ENCODE data around the gene FOXJ3. TPM values are rescaled to one million over a fixed set of nuclear protein-coding genes. Genes with fewer than 3 reads are reported as not detected.

The FOXJ3 gene
- total RNA-seq, 1 experiment from 2014 or later: 51.4 TPM

DNA sequence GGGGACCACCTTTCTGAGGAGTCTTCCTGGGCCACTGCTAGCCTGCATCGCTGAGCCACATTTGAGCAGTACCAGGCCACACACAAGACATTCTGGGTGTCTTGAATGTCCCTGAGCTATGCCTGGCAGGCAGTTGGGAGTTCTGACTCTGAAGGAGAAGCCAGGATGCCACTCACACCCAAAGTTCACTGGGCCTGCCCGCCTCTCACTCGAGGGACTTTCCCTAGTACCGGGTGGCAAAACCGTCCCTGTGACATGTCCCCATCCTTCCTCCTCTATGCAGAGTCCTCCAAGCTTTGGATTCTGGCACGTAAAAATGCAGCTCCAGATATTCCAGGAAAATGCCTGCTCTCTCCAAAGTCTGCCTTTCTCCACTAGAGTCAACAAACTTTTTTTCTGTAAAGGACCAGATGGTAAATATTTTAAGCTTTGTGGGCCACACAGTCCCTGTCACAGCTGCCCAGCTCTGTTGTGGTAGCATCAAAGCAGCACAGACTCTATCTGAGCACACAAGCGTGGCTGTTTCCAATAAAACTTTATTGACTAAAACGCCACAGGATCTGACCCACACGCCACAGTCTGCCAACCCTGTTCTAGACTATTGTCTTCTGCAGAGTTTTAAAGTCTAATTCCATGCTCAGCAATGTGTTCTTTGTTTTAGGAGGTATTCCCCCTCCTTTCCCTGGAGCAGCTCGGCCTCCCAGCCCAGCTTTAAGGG, 201.1 kb downstream of the FOXJ3 start:
- Mint-ChIP-seq H3K4me1 (ENCODE audit: low read depth, unreplicated experiment) (no peaks in the 10 kb centered on the region), H3K36me3 (ENCODE audit: insufficient read depth, unreplicated experiment) (no peaks in the 10 kb centered on the region), H3K27ac (ENCODE audit: unreplicated experiment) (no peak overlapping the region), H3K4me3 (ENCODE audit: low read depth, unreplicated experiment) (no peak overlapping the region), H3K9me3 (ENCODE audit: low read depth, unreplicated experiment) (no peaks in the 10 kb centered on the region), H3K27me3 (ENCODE audit: unreplicated experiment) (peaks cover 61% of the 10 kb centered on the region)
- BruUV-seq (replicated peaks): no TSS peak
- DNase-seq: no peak
- intact Hi-C loops (cut with micrococcal nuclease; ENCODE audit: unreplicated experiment): no loop called here
- CTCF ChIA-PET: no interaction called here
- TF ChIP-seq, protein P1, sequence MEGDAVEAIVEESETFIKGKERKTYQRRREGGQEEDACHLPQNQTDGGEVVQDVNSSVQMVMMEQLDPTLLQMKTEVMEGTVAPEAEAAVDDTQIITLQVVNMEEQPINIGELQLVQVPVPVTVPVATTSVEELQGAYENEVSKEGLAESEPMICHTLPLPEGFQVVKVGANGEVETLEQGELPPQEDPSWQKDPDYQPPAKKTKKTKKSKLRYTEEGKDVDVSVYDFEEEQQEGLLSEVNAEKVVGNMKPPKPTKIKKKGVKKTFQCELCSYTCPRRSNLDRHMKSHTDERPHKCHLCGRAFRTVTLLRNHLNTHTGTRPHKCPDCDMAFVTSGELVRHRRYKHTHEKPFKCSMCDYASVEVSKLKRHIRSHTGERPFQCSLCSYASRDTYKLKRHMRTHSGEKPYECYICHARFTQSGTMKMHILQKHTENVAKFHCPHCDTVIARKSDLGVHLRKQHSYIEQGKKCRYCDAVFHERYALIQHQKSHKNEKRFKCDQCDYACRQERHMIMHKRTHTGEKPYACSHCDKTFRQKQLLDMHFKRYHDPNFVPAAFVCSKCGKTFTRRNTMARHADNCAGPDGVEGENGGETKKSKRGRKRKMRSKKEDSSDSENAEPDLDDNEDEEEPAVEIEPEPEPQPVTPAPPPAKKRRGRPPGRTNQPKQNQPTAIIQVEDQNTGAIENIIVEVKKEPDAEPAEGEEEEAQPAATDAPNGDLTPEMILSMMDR (IDR thresholded peaks at IDR 0.05; ENCODE audit: unreplicated experiment): no peak

DNA sequence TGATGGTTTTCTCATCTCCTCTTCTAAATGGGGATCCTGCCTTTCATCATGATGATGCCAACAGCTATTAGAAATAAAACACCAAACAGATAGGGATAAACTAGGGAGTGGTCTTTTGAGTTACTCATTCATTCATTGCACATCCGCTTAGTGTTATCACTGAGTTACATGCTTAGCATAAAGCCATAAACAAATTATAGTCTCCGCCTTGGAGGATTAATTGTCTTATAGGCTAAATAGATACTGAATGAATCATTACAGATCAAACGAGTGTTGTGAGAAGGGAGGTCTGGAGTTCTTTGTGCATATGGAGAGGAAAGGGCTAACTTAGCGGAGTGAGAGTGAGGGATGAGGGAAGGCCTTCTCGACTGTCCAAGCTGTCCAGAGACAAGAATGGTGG, 201.6 kb downstream of the FOXJ3 start:
- Mint-ChIP-seq H3K4me1 (ENCODE audit: low read depth, unreplicated experiment) (no peaks in the 10 kb centered on the region), H3K4me3 (ENCODE audit: low read depth, unreplicated experiment) (no peak overlapping the region), H3K27ac (ENCODE audit: unreplicated experiment) (no peak overlapping the region), H3K9me3 (ENCODE audit: low read depth, unreplicated experiment) (no peaks in the 10 kb centered on the region), H3K36me3 (ENCODE audit: insufficient read depth, unreplicated experiment) (no peaks in the 10 kb centered on the region), H3K27me3 (ENCODE audit: unreplicated experiment) (peaks cover 66% of the 10 kb centered on the region)
- intact Hi-C loops (cut with micrococcal nuclease; ENCODE audit: unreplicated experiment): no loop called here
- TF ChIP-seq, protein P1 (IDR thresholded peaks at IDR 0.05; ENCODE audit: unreplicated experiment): no peak
- BruUV-seq (replicated peaks): no TSS peak
- CTCF ChIA-PET: no interaction called here
- DNase-seq: no peak

GRCh38 chr1:42130061-42130660, 204.9 kb downstream of the FOXJ3 start:
- H3K27me3 Mint-ChIP-seq (ENCODE audit: unreplicated experiment): peaks cover 69% of the 10 kb centered on the region
- no peak for DNase-seq
- H3K4me1 Mint-ChIP-seq (ENCODE audit: low read depth, unreplicated experiment): no peaks in the 10 kb centered on the region
- TF ChIP-seq, protein P1 (IDR thresholded peaks at IDR 0.05; ENCODE audit: unreplicated experiment): no peak
- intact Hi-C loops (cut with micrococcal nuclease; ENCODE audit: unreplicated experiment): no loop called here
- H3K27ac Mint-ChIP-seq (ENCODE audit: unreplicated experiment): no peak overlapping the region
- no peaks in the 10 kb centered on the region for H3K9me3 Mint-ChIP-seq (ENCODE audit: low read depth, unreplicated experiment)
- CTCF ChIA-PET: no interaction called here
- H3K36me3 Mint-ChIP-seq (ENCODE audit: insufficient read depth, unreplicated experiment): no peaks in the 10 kb centered on the region
- no peak overlapping the region for H3K4me3 Mint-ChIP-seq (ENCODE audit: low read depth, unreplicated experiment)
- BruUV-seq (replicated peaks): no TSS peak

GRCh38 chr1:42128964-42129363, 206.1 kb downstream of the FOXJ3 start:
- Mint-ChIP-seq H3K36me3 (ENCODE audit: insufficient read depth, unreplicated experiment) (no peaks in the 10 kb centered on the region), H3K9me3 (ENCODE audit: low read depth, unreplicated experiment) (no peaks in the 10 kb centered on the region), H3K4me1 (ENCODE audit: low read depth, unreplicated experiment) (no peaks in the 10 kb centered on the region), H3K4me3 (ENCODE audit: low read depth, unreplicated experiment) (no peak overlapping the region), H3K27me3 (ENCODE audit: unreplicated experiment) (peaks cover 57% of the 10 kb centered on the region), H3K27ac (ENCODE audit: unreplicated experiment) (no peak overlapping the region)
- BruUV-seq (replicated peaks): no TSS peak
- DNase-seq: no peak
- intact Hi-C loops (cut with micrococcal nuclease; ENCODE audit: unreplicated experiment): no loop called here
- TF ChIP-seq, protein P1 (IDR thresholded peaks at IDR 0.05; ENCODE audit: unreplicated experiment): no peak
- CTCF ChIA-PET: no interaction called here

All from Calu3 (cell line).